Measurements from ENCODE around the gene SNX20. TPM values are rescaled to one million over a fixed set of nuclear protein-coding genes. Genes with fewer than 3 reads are reported as not detected.

The SNX20 gene
- total and polyA plus RNA-seq, 2 of the 4 experiments (the other 2 are of a cell fraction), result not detected

- dilution Hi-C loops (cut with HindIII; ENCODE audit: low sequenced_read_pairs, unreplicated experiment), result no loop called here
- Histone ChIP-seq H3K18ac (ENCODE audit: low read depth, low read length) (no peak overlapping the region), H4K5ac (ENCODE audit: low read depth, low read length) (no peak overlapping the region), H3K27ac (ENCODE audit: insufficient read depth, low read length) (no peak overlapping the region), H2BK5ac (ENCODE audit: low read depth, low read length, poor library complexity, severe bottlenecking) (no peak overlapping the region), H2BK120ac (ENCODE audit: low read depth, low read length) (no peak overlapping the region), H3K9me3 (ENCODE audit: control insufficient read depth, insufficient read depth, low read length) (peaks cover 15% of the 10 kb centered on the region), H3K4me3 (ENCODE audit: insufficient read depth, low read depth, low read length) (no peak overlapping the region), H3K79me1 (ENCODE audit: low read depth in 1 of 2, low read length in 2 of 2) (no peaks in the 10 kb centered on the region), H3K14ac (replicated peaks; ENCODE audit: low read depth, low read length) (no peak overlapping the region), H3K27me3 (ENCODE audit: control insufficient read depth, insufficient read depth, low read length) (no peaks in the 10 kb centered on the region; the same call in 1 of the 2 replicates), H3K4me1 (ENCODE audit: control insufficient read depth, insufficient read depth, low read length) (no peaks in the 10 kb centered on the region), H4K20me1 (ENCODE audit: insufficient read depth, low read length) (no peaks in the 10 kb centered on the region), H2AK9ac (replicated peaks; ENCODE audit: low read depth, low read length, poor library complexity) (no peak overlapping the region), H3K4ac (ENCODE audit: low read depth, low read length) (no peak overlapping the region), H3K56ac (ENCODE audit: extremely low read depth, insufficient read depth, low read length) (no peak overlapping the region), H3K9me1 (ENCODE audit: insufficient read depth, low read length) (no peaks in the 10 kb centered on the region), H2AFZ (replicated peaks; ENCODE audit: low read length, poor library complexity) (peak overlapping the region; percentile 36), H3K4me2 (ENCODE audit: low read depth, low read length) (no peak overlapping the region), H3K23ac (ENCODE audit: low read depth, low read length) (no peak overlapping the region), H2BK15ac (ENCODE audit: low read depth, low read length) (no peak overlapping the region), H4K8ac (ENCODE audit: low read depth in 2 of 2, low read length in 2 of 2) (no peak overlapping the region), H4K91ac (ENCODE audit: insufficient read depth, low read depth, low read length) (no peak overlapping the region), H3K36me3 (ENCODE audit: control insufficient read depth, insufficient read depth, low read length) (no peaks in the 10 kb centered on the region), H2BK20ac (ENCODE audit: low read depth, low read length) (no peak overlapping the region), H2AK5ac (ENCODE audit: low read depth, low read length) (no peak overlapping the region), H3K9ac (ENCODE audit: low read depth, low read length) (no peak overlapping the region)
- no TSS peak for BruUV-seq (replicated peaks)
- 94% methylated on average over 3 of the region's 21 CpGs; no CpG with 5 or more reads in 1 of the 2 experiments for WGBS, 2 experiments (ENCODE audit: extremely low coverage in 2 of 2, insufficient read length in 1 of 2)
- ChIA-PET POLR2A (ENCODE audit: unreplicated experiment) (no interaction called here), CTCF (interaction anchor here (0.7 to 2.6 kb wide), 4 partner anchors 14 to 341 kb away, joined by 3 to 17 read pairs (median 5); partner anchors contain the start of gene SNX20)
- TF ChIP-seq MAFK (IDR thresholded peaks at IDR 0.05; ENCODE audit: low read depth, low read length) (no peak), RAD21 (IDR thresholded peaks at IDR 0.05; ENCODE audit: low read length) (no peak), MAZ (IDR thresholded peaks at IDR 0.05; ENCODE audit: borderline replicate concordance, low read depth, low read length) (no peak), RCOR1 (IDR thresholded peaks at IDR 0.05; ENCODE audit: insufficient replicate concordance, low read length) (no peak), POLR2A (IDR thresholded peaks at IDR 0.05; ENCODE audit: low read depth, low read length) (no peak), SMC3 (IDR thresholded peaks at IDR 0.05; ENCODE audit: low read depth, low read length) (no peak), CTCF (conservative IDR thresholded peaks at IDR 0.05; ENCODE audit: low read depth, low read length) (no peak), CEBPB (IDR thresholded peaks at IDR 0.05; ENCODE audit: low read depth, low read length) (no peak), RFX5 (IDR thresholded peaks at IDR 0.05; ENCODE audit: low read depth, low read length) (no peak), MXI1 (IDR thresholded peaks at IDR 0.05; ENCODE audit: borderline replicate concordance, low read depth, low read length) (no peak), FOS (IDR thresholded peaks at IDR 0.05; ENCODE audit: low read depth, low read length) (no peak), BHLHE40 (IDR thresholded peaks at IDR 0.05; ENCODE audit: low read depth, low read length) (no peak), CHD1 (IDR thresholded peaks at IDR 0.05; ENCODE audit: low read depth, low read length) (no peak), ELK1 (IDR thresholded peaks at IDR 0.05; ENCODE audit: borderline replicate concordance, low read depth, low read length) (no peak)
- TF ChIP-seq, protein P1, sequence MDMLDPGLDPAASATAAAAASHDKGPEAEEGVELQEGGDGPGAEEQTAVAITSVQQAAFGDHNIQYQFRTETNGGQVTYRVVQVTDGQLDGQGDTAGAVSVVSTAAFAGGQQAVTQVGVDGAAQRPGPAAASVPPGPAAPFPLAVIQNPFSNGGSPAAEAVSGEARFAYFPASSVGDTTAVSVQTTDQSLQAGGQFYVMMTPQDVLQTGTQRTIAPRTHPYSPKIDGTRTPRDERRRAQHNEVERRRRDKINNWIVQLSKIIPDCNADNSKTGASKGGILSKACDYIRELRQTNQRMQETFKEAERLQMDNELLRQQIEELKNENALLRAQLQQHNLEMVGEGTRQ (IDR thresholded peaks at IDR 0.05; ENCODE audit: low read depth, low read length), result no peak
- intact Hi-C loops (cut with micrococcal nuclease), result no loop called here
- in situ Hi-C loops (cut with MboI; ENCODE audit: low sequenced_read_pairs), result loop anchor here (10.0 to 25.0 kb wide), 2 partner anchors 293 to 455 kb away; no protein-coding TSS in a partner anchor
- ATAC-seq (ENCODE audit: low read depth) (no peak), DNase-seq (no peak)
These were observed 13.4 kb downstream of the SNX20 start for GRCh38 chr16:50667497-50668367.

All from IMR-90 (cell line).